Stimulated activated naive CD8-positive, alpha-beta T cell treated with anti-CD3 and anti-CD28 coated beads, Interleukin-15, amount 100 ng/mL, for 72 hours (primary cell): Measurements from ENCODE around the gene PSMA3.
"Not testable (repeated sequence)": the region's sequence is repeated elsewhere in the genome, so short reads cannot be mapped to it uniquely, and the experiment has no call there.

Experiments
- ATAC-seq: fragments of 150-1000 bp; cut with Tn5 transposase; 2 replicates; pipeline ENCODE4 v1.10.0; 2021; ENCODE audit warnings: mild to moderate bottlenecking, moderate library complexity
- DNase-seq, 2 donors: peaks; one replicate each; pipeline ENCODE4 v3.0.0; 2021 to 2022
- H3K27ac Mint-ChIP-seq, 2 donors: one replicate each; pipeline ENCODE4 v1.8.0; 2022; ENCODE audit warnings: mild to moderate bottlenecking in 2 of 2, mixed read lengths in 2 of 2, moderate library complexity in 2 of 2
- H3K27me3 Mint-ChIP-seq: one replicate; pipeline ENCODE4 v1.8.0; 2022; ENCODE audit warnings: mixed read lengths
- H3K4me1 Mint-ChIP-seq: one replicate; pipeline ENCODE4 v1.8.0; 2022; ENCODE audit warnings: mild to moderate bottlenecking, mixed read lengths
- H3K4me3 Mint-ChIP-seq, 2 donors: one replicate each; pipeline ENCODE4 v1.8.0; 2022; ENCODE audit warnings: mild to moderate bottlenecking in 2 of 2, mixed read lengths in 2 of 2, moderate library complexity in 1 of 2
- H3K9me3 Mint-ChIP-seq, 2 donors: one replicate each; pipeline ENCODE4 v1.8.0; 2022; ENCODE audit warnings: mixed read lengths in 2 of 2

PSMA3 gene

DNA sequence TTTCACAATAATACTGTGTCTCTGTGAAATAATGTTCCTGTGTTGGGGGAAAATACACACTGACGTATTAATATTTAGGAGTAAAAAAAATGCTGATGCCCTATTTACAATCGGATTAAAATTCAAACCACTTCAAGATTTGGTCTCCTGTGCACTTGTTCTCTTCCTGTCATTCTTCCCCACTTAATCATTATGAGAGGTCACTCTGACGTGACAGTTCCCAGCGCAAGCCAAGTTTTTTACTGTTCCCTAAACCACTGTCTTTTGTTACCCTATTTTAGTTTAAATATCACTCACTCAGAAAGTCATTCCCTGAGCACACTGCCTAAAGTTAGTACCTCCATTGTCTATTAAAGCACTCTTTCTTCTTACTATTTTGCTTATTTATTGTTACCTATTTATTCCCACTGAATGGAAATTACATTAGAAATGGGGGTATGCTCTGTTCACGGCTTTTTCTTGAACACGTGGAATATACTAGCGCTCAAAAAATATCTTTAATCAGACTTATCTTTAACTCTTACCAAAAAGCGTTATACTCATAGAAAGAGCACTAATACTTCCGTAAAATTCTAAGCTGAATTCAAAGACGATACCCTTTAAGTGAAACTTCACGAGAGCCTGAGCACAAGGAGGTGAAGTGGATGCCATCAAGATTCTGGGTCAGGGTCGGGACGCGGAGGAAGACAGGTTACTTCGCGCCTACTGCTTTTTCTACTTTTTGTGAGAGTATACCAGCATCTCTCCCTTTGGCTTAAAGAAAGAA, 670 bp upstream of the PSMA3 start:
- Mint-ChIP-seq H3K4me3 (peak overlapping the region; percentile 88 to 99), H3K27me3 (no peaks in the 10 kb centered on the region), H3K27ac (peak overlapping the region; percentile 92 to 99), H3K4me1 (peaks cover 44% of the 10 kb centered on the region), H3K9me3 (no peaks in the 10 kb centered on the region)
- DNase-seq (no peak), ATAC-seq (peak; percentile 25)

DNA sequence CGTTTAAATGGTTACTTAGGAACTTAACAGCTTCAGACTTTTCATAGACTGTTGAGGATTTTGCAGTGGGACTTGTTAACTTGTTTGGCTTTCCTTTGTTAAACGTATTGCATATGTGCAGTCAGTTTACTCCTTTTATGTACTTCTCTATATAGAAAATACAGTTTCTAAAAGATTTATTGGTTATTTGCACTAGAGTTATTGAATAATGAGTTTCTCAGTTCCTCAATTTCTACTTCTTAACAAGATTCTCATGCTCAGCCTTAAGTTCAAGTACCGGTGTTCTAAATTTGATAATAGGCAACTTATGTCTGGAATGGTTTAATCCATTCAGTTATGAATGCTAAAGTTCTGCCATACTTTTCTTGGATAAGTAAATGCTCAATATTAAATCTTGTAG, 919 bp downstream of the PSMA3 start:
- ATAC-seq, result no peak
- peak overlapping the region; percentile 98 to 99 for H3K27ac Mint-ChIP-seq
- no peaks in the 10 kb centered on the region for H3K27me3 Mint-ChIP-seq
- DNase-seq, result no peak
- H3K9me3 Mint-ChIP-seq, result no peaks in the 10 kb centered on the region
- H3K4me3 Mint-ChIP-seq, result peak overlapping the region; percentile 88 to 99
- peaks cover 50% of the 10 kb centered on the region for H3K4me1 Mint-ChIP-seq

DNA sequence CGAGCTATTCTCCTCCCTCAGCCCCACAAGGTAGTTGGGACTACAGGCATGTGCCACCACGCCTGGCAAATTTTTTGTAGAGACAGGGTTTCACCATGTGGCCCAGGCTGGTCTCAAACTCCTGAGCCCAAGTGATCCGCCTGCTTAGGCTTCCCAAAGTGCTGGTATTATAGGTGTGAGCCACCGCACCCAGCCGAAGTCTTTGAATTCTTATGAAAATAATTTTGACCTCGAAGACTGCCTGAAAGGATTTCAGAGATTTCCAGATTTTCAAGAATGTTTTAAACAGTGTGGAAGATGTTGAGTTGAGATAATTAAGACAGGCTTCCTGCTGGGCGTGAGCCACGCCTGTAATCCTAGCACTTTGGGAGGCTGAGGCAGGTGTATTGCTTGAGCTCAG, 5.0 kb downstream of the PSMA3 start:
- no peak overlapping the region for H3K4me3 Mint-ChIP-seq
- ATAC-seq, result no peak
- no peaks in the 10 kb centered on the region for H3K27me3 Mint-ChIP-seq
- DNase-seq, result no peak
- no peaks in the 10 kb centered on the region for H3K9me3 Mint-ChIP-seq
- H3K27ac Mint-ChIP-seq, result no peak overlapping the region
- peaks cover 33% of the 10 kb centered on the region for H3K4me1 Mint-ChIP-seq

DNA sequence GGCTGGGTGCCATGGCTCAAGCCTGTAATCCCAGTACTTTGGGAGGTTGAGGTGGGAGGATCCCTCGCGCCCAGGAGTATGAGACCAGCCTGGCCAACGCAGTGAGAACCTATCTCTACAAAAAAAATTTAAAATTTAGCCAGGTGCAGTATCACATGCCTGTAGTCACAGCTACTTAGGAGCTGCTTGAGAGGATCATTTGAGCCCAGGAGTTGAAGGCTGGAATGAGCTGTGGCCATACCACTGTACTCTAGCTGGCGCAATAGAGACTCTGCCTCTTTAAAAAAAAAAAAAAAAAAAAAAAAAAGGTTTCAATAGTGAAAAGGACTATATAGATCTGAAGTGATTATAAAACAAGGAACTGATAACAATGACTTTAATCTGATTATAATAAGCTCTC, 13.5 kb downstream of the PSMA3 start:
- no peak for DNase-seq
- Mint-ChIP-seq H3K4me3 (no peak overlapping the region), H3K9me3 (no peaks in the 10 kb centered on the region), H3K27ac (no peak overlapping the region), H3K4me1 (no peaks in the 10 kb centered on the region), H3K27me3 (no peaks in the 10 kb centered on the region)
- ATAC-seq, result peak; percentile 49

DNA sequence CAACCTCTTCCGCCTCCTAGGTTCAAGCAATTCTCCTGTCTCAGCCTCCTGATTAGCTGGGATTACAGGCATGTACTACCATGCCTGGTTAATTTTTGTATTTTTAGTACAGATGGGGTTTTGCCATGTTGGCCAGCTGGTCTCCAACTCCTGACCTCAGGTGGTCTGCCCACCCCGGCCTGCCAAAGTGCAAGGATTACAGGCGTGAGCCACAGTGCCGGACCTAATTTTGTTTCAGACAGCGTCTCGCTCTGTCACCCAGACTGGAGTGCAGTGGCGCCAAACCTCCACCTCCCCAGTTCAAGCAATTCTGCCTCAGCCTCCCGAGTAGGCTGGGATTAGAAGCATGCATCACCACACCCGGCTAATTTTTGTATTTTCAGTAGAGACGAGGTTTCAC, 17.4 kb downstream of the PSMA3 start:
- not testable (repeated sequence) for H3K4me1 Mint-ChIP-seq, H3K9me3 Mint-ChIP-seq, ATAC-seq, DNase-seq, H3K27me3 Mint-ChIP-seq, H3K4me3 Mint-ChIP-seq
- peak overlapping the region in 1 of 2 donors; percentile 74 for H3K27ac Mint-ChIP-seq

DNA sequence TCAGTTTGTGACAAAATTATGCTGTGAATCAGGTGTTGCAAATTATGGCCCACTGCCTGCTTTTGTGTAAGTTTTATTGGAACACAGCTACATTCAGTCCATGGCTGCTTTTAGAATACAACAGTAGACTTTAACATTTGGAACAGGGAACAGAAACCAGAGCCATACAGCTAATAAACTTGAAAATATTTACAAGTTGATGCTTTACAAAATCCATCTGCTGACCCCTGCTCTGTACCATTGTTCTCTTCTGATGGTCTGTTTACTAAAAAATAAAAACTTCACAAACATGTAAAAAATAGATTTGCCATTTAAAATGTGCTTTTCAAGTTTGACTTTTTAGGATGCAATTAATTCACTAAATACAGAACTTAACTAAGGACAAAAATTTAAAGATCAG, 20.8 kb downstream of the PSMA3 start:
- ATAC-seq (no peak), DNase-seq (no peak)
- Mint-ChIP-seq H3K4me3 (no peak overlapping the region), H3K27ac (peak overlapping the region; percentile 30 to 84), H3K4me1 (peaks cover 6% of the 10 kb centered on the region), H3K27me3 (no peaks in the 10 kb centered on the region), H3K9me3 (no peaks in the 10 kb centered on the region)

DNA sequence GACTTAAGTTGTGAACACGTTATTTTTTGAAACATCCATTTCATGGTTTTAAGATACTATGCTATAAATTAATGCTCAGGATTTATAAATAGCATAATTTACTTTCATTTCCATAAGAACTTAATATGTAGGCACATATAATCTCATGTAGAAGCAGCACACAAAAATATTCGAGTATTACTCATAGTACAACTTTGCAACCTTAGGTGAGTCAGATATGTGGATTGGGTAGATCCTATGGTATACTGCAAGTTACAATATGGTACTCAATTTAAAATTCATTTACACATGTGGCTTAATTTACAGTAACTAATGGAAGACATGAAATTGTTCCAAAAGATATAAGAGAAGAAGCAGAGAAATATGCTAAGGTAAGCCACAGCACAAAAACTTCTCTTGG, 26.0 kb downstream of the PSMA3 start:
- Mint-ChIP-seq H3K9me3 (no peaks in the 10 kb centered on the region), H3K27me3 (no peaks in the 10 kb centered on the region), H3K27ac (no peak overlapping the region), H3K4me3 (no peak overlapping the region), H3K4me1 (peaks cover 22% of the 10 kb centered on the region)
- ATAC-seq (no peak), DNase-seq (no peak)

DNA sequence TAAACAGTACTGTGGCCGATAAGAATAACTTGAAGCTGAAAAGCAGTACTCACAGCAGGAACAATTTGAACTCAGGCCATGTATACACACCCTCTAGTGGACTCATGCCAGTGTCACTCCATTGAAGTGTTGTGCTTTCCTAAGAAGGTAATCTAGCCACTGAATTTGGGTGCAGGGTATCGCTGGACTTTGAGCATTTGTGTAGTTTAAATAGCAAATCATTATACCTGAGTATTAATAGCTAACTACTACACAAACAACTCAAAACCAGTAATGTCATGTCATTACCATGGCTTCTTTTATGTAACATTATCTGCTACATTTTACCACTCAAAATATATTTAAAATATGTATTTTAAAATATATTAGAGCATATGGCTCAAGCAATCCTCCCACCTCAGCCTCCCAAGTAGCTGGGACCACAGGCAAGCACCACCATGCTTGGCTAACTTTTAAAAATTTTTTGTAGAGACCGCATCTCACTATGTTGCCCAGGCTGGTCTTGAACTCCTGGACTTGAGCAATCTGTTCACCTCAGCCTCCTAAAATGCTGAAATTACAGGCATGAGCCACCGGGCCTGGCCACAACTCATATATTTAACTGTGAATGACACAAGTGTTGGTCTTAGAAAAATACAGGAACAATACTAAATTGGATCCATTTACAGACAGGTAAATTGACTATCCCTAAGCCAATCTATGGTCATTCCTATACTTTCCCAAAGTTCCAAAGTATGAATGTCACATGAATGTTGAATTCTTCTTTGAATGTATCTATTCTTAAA, 28.1 kb downstream of the PSMA3 start:
- DNase-seq (no peak), ATAC-seq (no peak)
- Mint-ChIP-seq H3K27ac (no peak overlapping the region), H3K4me1 (peaks cover 37% of the 10 kb centered on the region), H3K4me3 (no peak overlapping the region), H3K9me3 (no peaks in the 10 kb centered on the region), H3K27me3 (no peaks in the 10 kb centered on the region)

DNA sequence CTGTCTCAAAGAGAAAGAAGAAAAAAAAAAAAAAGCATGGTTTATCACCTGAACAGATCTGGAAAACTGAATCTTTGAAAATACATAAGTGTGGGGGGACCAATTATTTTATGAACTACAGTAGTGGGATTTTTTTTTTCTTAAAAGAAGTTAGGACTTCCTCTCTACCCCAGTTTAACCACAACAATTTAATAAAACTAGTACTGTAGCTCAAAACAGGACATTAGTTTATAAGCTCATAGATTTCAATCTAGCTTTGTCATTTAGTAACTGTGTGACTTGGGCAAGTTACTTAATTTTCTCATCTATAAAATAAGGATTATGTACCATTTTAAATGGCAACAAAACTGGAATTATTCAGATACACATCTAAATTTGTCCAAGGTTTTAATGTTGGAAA, 30.2 kb downstream of the PSMA3 start:
- Mint-ChIP-seq H3K27me3 (no peaks in the 10 kb centered on the region), H3K27ac (peak overlapping the region in 1 of 2 donors; percentile 80), H3K4me1 (peaks cover 49% of the 10 kb centered on the region), H3K4me3 (peak overlapping the region; percentile 10 to 55), H3K9me3 (no peaks in the 10 kb centered on the region)
- no peak for ATAC-seq
- no peak for DNase-seq

DNA sequence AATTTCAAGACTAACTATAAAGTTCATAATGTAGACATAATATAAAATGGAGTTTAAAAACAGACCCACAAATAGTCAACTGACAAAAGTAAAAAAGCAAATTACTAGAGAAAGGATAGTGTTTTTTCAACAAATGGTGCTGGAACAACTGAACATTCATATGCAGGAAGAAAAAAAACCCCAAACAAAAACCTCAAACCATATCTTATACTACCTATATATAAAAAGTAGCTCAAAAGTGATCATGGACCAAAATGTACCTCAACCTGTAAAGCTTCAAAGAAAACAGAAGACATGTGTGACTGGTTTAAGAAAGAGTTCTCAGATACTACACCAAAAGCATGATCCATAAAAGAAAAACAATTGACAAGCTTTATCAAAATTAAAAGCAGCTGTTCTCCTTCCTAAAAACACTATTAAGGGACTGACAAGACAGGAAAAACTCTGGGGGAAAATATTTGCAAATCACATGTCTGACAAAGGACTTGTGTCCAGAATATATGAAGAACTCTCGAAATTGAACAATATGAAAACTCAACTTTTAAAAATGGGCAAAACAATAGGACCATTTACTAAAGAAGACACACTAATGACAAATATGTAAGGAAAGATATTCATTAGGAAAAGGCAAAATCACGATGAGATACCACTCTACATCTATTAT, 31.0 kb downstream of the PSMA3 start:
- peak overlapping the region; percentile 33 to 47 for H3K4me3 Mint-ChIP-seq
- no peaks in the 10 kb centered on the region for H3K9me3 Mint-ChIP-seq
- peak overlapping the region; percentile 23 to 29 for H3K27ac Mint-ChIP-seq
- ATAC-seq, result peak; percentile 59
- DNase-seq, result no peak
- H3K4me1 Mint-ChIP-seq, result peaks cover 57% of the 10 kb centered on the region
- H3K27me3 Mint-ChIP-seq, result no peaks in the 10 kb centered on the region

DNA sequence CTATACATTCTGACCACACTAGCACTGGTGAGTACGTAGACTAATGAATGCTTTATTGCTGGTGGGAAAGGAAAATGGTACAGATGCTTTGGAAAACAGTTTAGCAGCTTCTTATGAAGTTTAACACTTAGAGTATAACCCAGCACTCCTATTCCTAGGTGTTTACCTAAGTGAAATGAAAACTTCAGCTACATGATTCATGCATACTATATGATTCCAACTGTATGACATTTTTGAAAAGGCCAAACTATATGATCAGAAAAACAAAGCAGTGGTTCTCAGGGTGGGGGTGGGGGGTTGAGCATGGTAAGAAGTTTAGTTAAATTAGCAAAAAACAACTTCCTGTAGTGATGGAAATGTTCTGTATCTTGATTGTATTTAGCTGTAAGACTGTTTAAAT, 31.6 kb downstream of the PSMA3 start:
- H3K4me3 Mint-ChIP-seq, result no peak overlapping the region
- H3K27me3 Mint-ChIP-seq, result no peaks in the 10 kb centered on the region
- ATAC-seq (peak; percentile 44), DNase-seq (no peak)
- H3K27ac Mint-ChIP-seq, result no peak overlapping the region
- no peaks in the 10 kb centered on the region for H3K9me3 Mint-ChIP-seq
- H3K4me1 Mint-ChIP-seq, result peaks cover 63% of the 10 kb centered on the region

DNA sequence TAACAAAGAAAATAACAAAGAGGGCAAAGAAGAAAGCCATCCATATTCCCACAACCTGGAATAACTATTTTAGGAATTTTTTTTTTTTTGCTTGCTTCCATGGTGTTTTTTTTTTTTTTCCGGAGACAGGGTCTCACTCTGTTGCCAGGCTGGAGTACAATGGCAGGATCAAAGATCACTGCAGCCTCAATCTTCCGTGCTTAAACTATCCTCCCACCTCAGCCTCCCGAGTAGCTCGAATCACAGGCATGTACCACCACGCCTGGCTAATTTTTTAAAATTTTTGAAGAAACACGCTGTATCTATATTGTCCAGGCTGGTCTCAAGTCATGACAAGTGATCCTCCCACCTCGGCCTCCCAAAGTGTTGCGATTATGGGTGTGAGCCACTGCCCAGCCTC, 33.5 kb downstream of the PSMA3 start:
- Mint-ChIP-seq H3K4me3 (no peak overlapping the region), H3K27me3 (no peaks in the 10 kb centered on the region), H3K4me1 (peaks cover 82% of the 10 kb centered on the region), H3K27ac (no peak overlapping the region), H3K9me3 (no peaks in the 10 kb centered on the region)
- DNase-seq (no peak), ATAC-seq (no peak)

DNA sequence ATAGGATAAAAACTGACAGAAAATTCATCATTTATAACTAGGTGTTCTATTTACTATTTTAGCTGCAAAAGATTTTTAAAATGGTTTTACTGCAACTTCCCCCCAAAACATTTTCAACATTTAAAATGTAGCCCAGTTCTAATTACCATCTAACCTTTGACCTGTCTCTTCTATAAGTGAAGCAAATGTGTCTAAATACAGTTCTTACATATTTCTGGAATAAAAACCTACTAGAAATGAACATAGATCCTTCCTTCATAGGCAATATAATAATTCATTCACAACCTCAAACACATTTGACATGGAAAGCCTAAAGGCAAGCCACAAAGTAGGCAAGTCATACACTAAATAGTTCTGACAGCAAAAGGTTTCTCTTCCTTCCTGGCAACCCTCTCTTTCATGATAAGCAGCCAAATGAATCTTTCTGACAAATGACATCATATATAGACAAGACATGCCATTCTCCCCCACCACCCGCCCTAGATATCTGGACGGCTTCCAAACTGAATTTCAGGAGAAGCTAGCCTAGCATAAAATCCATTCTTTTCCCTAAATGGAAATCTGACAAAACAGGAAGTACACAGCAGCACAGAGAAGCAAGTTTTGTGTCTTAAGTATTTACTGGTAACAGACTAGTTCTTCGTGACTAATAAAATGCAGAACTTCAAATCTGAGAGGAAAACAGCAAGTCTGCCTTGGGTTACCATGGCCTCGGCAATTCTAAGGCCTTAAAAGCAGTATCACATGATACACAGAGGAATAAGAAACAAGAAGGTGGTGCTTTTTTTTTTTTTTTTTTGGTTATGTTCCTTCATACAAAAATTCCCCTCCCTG, 36.5 kb downstream of the PSMA3 start:
- DNase-seq, result peak; percentile 17 to 37

DNA sequence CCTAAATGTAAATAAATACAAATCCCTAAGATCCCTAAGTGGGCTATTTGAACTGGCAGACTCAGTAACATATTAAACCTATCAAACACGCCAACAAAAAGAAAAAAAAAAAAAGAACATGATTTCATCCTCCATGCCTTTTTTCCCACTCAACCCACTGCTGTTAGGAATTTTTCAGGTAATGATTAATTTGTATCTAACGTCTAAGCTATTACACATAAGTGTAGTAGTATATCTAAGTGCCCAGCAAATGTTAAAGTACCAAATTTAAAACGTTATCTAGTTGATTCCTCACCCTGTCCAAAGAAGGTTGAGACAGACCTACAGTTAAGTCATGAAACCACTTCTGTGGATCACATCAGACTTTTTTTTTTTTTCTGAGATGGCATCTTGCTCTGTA, 37.3 kb downstream of the PSMA3 start:
- Mint-ChIP-seq H3K4me1 (peaks cover 76% of the 10 kb centered on the region), H3K9me3 (no peaks in the 10 kb centered on the region), H3K27me3 (no peaks in the 10 kb centered on the region), H3K27ac (peak overlapping the region; percentile 19 to 87), H3K4me3 (peak overlapping the region; percentile 51 to 81)
- ATAC-seq (no peak), DNase-seq (no peak)

More for the DNA sequence above, 36.5 kb downstream of the PSMA3 start:
- Mint-ChIP-seq H3K27me3 (no peaks in the 10 kb centered on the region), H3K4me1 (peaks cover 84% of the 10 kb centered on the region), H3K9me3 (no peaks in the 10 kb centered on the region), H3K27ac (peak overlapping the region; percentile 87 to 91), H3K4me3 (peak overlapping the region; percentile 71 to 81)
- ATAC-seq, result peak; percentile 92

DNA sequence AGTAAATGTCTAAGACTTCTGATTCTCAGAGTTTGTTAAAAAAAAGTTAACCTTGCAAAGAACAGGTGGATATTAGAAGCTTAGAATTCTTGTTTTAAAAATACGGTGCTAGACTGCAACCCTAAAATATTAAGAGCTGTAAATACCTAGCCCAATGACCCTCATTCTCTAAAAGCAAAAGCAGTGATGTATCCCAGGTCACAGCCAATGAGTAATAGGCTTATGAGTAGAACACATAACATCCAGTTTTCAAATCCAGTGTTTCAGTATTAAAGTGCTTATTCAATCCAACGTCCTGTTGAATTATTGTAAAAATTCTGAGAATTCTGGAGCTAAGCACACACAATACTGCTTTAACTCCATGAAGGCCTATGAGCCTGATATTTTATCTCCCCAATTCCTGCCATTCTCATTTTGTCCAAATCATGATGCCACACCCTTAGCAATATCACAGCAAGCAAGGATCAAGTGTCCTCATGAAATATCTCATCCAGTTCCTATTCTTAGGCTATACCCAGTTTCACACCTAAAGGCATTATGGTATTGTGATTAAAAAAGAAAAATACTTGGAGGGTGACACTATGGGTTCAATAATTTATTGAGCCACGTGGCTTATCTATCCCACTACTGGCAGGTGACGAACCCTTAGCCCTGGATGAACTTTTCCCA, 38.4 kb downstream of the PSMA3 start:
- H3K27me3 Mint-ChIP-seq, result no peaks in the 10 kb centered on the region
- H3K9me3 Mint-ChIP-seq, result no peaks in the 10 kb centered on the region
- DNase-seq (no peak), ATAC-seq (no peak)
- peak overlapping the region in 1 of 2 donors; percentile 39 for H3K4me3 Mint-ChIP-seq
- peaks cover 71% of the 10 kb centered on the region for H3K4me1 Mint-ChIP-seq
- peak overlapping the region in 1 of 2 donors; percentile 86 for H3K27ac Mint-ChIP-seq
